ENCODE data around the gene DDX21.
"Not testable (repeated sequence)": the region's sequence is repeated elsewhere in the genome, so short reads cannot be mapped to it uniquely, and the experiment has no call there.

DDX21 gene

GRCh38 chr10:68957654-68958053 is 1.7 kb downstream of the DDX21 start:
- Mint-ChIP-seq H3K36me3 (ENCODE audit: insufficient read depth) (peaks cover 65% of the 10 kb centered on the region), H3K27ac (peak overlapping the region; percentile 98 to 100), H3K9me3 (no peaks in the 10 kb centered on the region), H3K27me3 (no peaks in the 10 kb centered on the region), H3K4me3 (peak overlapping the region; percentile 95 to 100), H3K4me1 (ENCODE audit: low read depth in 2 of 2) (peaks cover 25 to 39% of the 10 kb centered on the region in 2 donors)
- no peak for DNase-seq
- ATAC-seq (replicated peaks): no peak

GRCh38 chr10:68959695-68960527 is 3.9 kb downstream of the DDX21 start:
- Mint-ChIP-seq H3K27ac (peak overlapping the region in 1 of 2 donors; percentile 46), H3K27me3 (no peaks in the 10 kb centered on the region), H3K4me1 (ENCODE audit: low read depth in 2 of 2) (peaks cover 25 to 39% of the 10 kb centered on the region in 2 donors), H3K4me3 (peak overlapping the region in 1 of 2 donors; percentile 37), H3K9me3 (no peaks in the 10 kb centered on the region), H3K36me3 (ENCODE audit: insufficient read depth) (peaks cover 85% of the 10 kb centered on the region)
- ATAC-seq (replicated peaks): no peak
- DNase-seq: no peak

- Mint-ChIP-seq H3K4me1 (ENCODE audit: low read depth in 2 of 2) (peaks cover 11 to 19% of the 10 kb centered on the region in 2 donors), H3K27ac (no peak overlapping the region), H3K9me3 (no peaks in the 10 kb centered on the region), H3K4me3 (no peak overlapping the region), H3K27me3 (no peaks in the 10 kb centered on the region), H3K36me3 (ENCODE audit: insufficient read depth) (peaks cover 97% of the 10 kb centered on the region)
- ATAC-seq (replicated peaks): no peak
- no peak for DNase-seq
These were observed 7.2 kb downstream of the DDX21 start for GRCh38 chr10:68963151-68963550.

- H3K4me3 Mint-ChIP-seq: no peak overlapping the region
- H3K27me3 Mint-ChIP-seq: no peaks in the 10 kb centered on the region
- ATAC-seq (replicated peaks) (no peak), DNase-seq (no peak)
- peaks cover 100% of the 10 kb centered on the region for H3K36me3 Mint-ChIP-seq (ENCODE audit: insufficient read depth)
- no peaks in the 10 kb centered on the region for H3K9me3 Mint-ChIP-seq
- peak overlapping the region in 1 of 2 donors; percentile 49 for H3K27ac Mint-ChIP-seq
- peaks cover 1 to 7% of the 10 kb centered on the region in 2 donors for H3K4me1 Mint-ChIP-seq (ENCODE audit: low read depth in 2 of 2)
These were observed 18.0 kb downstream of the DDX21 start for GRCh38 chr10:68973975-68974374.

GRCh38 chr10:68975936-68976473 is 20.0 kb downstream of the DDX21 start:
- not testable (repeated sequence) for H3K27me3 Mint-ChIP-seq; DNase-seq; ATAC-seq (replicated peaks); H3K4me1 Mint-ChIP-seq (ENCODE audit: low read depth in 2 of 2); H3K4me3 Mint-ChIP-seq; H3K9me3 Mint-ChIP-seq
- H3K36me3 Mint-ChIP-seq (ENCODE audit: insufficient read depth): peaks cover 98% of the 10 kb centered on the region
- peak overlapping the region in 1 of 2 donors; percentile 79 for H3K27ac Mint-ChIP-seq

GRCh38 chr10:68979738-68980137 is 23.8 kb downstream of the DDX21 start:
- H3K9me3 Mint-ChIP-seq; H3K4me1 Mint-ChIP-seq (ENCODE audit: low read depth in 2 of 2); ATAC-seq (replicated peaks); H3K27ac Mint-ChIP-seq; DNase-seq; H3K27me3 Mint-ChIP-seq; H3K4me3 Mint-ChIP-seq: not testable (repeated sequence)
- peaks cover 85% of the 10 kb centered on the region for H3K36me3 Mint-ChIP-seq (ENCODE audit: insufficient read depth)

GRCh38 chr10:68981074-68981473 is 25.1 kb downstream of the DDX21 start:
- Mint-ChIP-seq H3K27ac (no peak overlapping the region), H3K36me3 (ENCODE audit: insufficient read depth) (peaks cover 80% of the 10 kb centered on the region)

GRCh38 chr10:68982389-68982788 is 26.4 kb downstream of the DDX21 start:
- ATAC-seq (replicated peaks) (no peak), DNase-seq (no peak)
- H3K4me3 Mint-ChIP-seq: peak overlapping the region in 1 of 2 donors; percentile 15
- peaks cover 72% of the 10 kb centered on the region for H3K36me3 Mint-ChIP-seq (ENCODE audit: insufficient read depth)
- H3K27ac Mint-ChIP-seq: no peak overlapping the region
- H3K4me1 Mint-ChIP-seq (ENCODE audit: low read depth in 2 of 2): peaks cover 0 to 4% of the 10 kb centered on the region in 2 donors
- H3K9me3 Mint-ChIP-seq: no peaks in the 10 kb centered on the region
- H3K27me3 Mint-ChIP-seq: no peaks in the 10 kb centered on the region

More at GRCh38 chr10:68981074-68981473, 25.1 kb downstream of the DDX21 start:
- Mint-ChIP-seq H3K4me3 (no peak overlapping the region), H3K27me3 (no peaks in the 10 kb centered on the region), H3K9me3 (no peaks in the 10 kb centered on the region), H3K4me1 (ENCODE audit: low read depth in 2 of 2) (no peaks in the 10 kb centered on the region)
- ATAC-seq (replicated peaks) (peak; percentile 54), DNase-seq (no peak)

- no peaks in the 10 kb centered on the region for H3K27me3 Mint-ChIP-seq
- peak overlapping the region; percentile 93 to 100 for H3K4me3 Mint-ChIP-seq
- ATAC-seq (replicated peaks): no peak
- DNase-seq: no peak
- no peak overlapping the region for H3K27ac Mint-ChIP-seq
- no peaks in the 10 kb centered on the region for H3K9me3 Mint-ChIP-seq
- peaks cover 30% of the 10 kb centered on the region for H3K36me3 Mint-ChIP-seq (ENCODE audit: insufficient read depth)
- peaks cover 15 to 35% of the 10 kb centered on the region in 2 donors for H3K4me1 Mint-ChIP-seq (ENCODE audit: low read depth in 2 of 2)
These were observed 31.6 kb downstream of the DDX21 start for GRCh38 chr10:68987611-68988010.

- Mint-ChIP-seq H3K27ac (peak within 1 kb of the TSS; percentile 86 to 98), H3K4me3 (peak within 1 kb of the TSS; percentile 93 to 100), H3K36me3 (ENCODE audit: insufficient read depth) (peaks cover 22% of the 10 kb centered on the region), H3K4me1 (ENCODE audit: low read depth in 2 of 2) (peaks cover 21 to 43% of the 10 kb centered on the region in 2 donors), H3K9me3 (no peaks in the 10 kb centered on the region), H3K27me3 (no peaks in the 10 kb centered on the region)
- DNase-seq (peak; percentile 63 to 67 (median 65)), ATAC-seq (replicated peaks) (peak; percentile 82)
These were observed 32.8 kb downstream of the DDX21 start, which contains the start of gene KIFBP for GRCh38 chr10:68988530-68989316. Gene KIFBP, plus strand, starts transcription at chr10:68988803. Its CDS starts 30 bp downstream, at chr10:68988833.

- no peaks in the 10 kb centered on the region for H3K27me3 Mint-ChIP-seq
- ATAC-seq (replicated peaks) (no peak), DNase-seq (no peak)
- H3K4me1 Mint-ChIP-seq (ENCODE audit: low read depth in 2 of 2): peaks cover 21 to 45% of the 10 kb centered on the region in 2 donors
- H3K36me3 Mint-ChIP-seq (ENCODE audit: insufficient read depth): peaks cover 22% of the 10 kb centered on the region
- peak overlapping the region; percentile 86 to 98 for H3K27ac Mint-ChIP-seq
- H3K9me3 Mint-ChIP-seq: no peaks in the 10 kb centered on the region
- H3K4me3 Mint-ChIP-seq: peak overlapping the region; percentile 93 to 100
These were observed 33.5 kb downstream of the DDX21 start for GRCh38 chr10:68989317-68989990.

GRCh38 chr10:68992636-68993440 is 36.9 kb downstream of the DDX21 start:
- peak overlapping the region; percentile 4 to 26 for H3K27ac Mint-ChIP-seq
- H3K27me3 Mint-ChIP-seq: no peaks in the 10 kb centered on the region
- ATAC-seq (replicated peaks): no peak
- peaks cover 6% of the 10 kb centered on the region for H3K36me3 Mint-ChIP-seq (ENCODE audit: insufficient read depth)
- peaks cover 24 to 55% of the 10 kb centered on the region in 2 donors for H3K4me1 Mint-ChIP-seq (ENCODE audit: low read depth in 2 of 2)
- no peak for DNase-seq
- H3K4me3 Mint-ChIP-seq: peak overlapping the region in 1 of 2 donors; percentile 8
- H3K9me3 Mint-ChIP-seq: no peaks in the 10 kb centered on the region
